Activated T-cell treated with anti-CD3 and anti-CD28 coated beads, Interleukin-2, amount 50 U/mL, for 48 hours (primary cell): Measurements from ENCODE around the gene SMC1A.
"Not testable (repeated sequence)": the region's sequence is repeated elsewhere in the genome, so short reads cannot be mapped to it uniquely, and the experiment has no call there.

Source experiments
- DNase-seq, 2 experiments: peaks; one replicate each; pipeline ENCODE4 v3.0.0-alpha.2; 2020

The SMC1A gene

DNA sequence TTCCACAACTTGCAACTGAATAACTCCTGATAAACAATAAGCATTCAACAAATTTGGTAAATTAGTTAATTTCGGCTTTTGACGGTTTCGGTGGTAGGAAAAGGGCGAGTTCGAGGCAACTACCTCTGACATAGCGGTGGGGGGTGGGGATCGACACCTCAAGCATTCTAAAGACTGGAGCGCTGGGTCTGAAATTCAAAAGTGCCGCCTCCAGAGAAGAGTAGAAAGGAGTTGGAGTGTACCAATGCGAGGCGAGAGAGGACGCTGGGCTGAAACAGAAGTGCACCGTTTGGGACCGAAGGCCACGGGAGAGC, 725 bp downstream of the SMC1A start:
- no peak for DNase-seq

DNA sequence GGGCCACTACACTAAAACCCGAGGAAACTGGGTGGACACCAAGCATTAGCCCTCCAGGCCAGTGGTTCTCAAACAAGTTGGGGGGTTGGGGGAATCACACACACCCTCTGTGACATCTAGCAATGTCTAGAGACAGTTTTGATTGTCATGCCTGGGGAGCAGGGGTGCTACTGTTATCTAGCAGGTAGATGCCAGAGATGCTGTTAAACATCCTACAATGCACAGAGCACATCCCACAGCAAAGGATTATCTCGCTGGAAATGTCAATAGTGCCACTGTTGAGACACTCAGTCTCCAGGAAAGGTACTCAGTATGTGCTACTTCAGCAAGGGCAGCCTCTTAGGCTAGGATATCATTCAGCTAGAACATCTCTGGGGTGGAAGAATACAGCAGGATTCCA, 1.3 kb downstream of the SMC1A start:
- no peak for DNase-seq

DNA sequence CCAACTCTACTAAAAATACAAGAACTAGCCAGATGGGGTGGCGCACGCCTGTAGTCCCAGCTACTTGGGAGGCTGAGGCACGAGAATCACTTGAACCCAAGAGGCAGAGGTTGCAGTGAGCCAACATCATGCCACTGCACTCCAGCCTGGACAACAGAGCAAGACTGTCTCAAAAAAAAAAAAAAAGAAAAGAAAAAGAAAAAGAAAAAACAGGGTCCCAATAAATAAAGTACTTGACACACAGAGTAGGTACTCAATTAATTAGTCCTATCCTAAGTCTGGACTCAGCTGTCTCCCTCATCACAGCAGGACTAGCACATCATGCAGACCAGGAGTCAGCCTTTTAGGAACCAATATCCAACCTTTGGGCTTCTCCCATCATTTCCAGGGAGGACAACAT, 2.1 kb downstream of the SMC1A start:
- not testable (repeated sequence) for DNase-seq

DNA sequence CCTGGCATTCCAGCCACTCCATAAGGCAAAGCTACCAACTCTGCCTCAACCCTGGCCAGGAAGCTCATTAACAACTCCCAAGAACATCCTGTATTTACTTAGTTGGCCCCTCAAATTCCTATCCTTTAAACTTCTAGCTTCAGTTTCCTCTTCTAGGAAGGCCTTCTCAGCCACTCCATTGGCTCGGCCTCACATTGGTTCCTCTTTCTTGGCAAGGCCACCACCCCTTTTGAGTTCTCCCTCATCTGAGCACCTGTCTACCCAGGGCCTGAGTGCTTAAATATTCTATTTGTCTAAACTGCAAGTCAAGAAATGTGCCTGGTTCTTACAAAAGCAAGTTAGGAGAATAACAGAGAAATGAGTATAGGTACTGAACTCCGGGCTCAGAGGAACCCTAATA, 10.0 kb downstream of the SMC1A start:
- DNase-seq = no peak

DNA sequence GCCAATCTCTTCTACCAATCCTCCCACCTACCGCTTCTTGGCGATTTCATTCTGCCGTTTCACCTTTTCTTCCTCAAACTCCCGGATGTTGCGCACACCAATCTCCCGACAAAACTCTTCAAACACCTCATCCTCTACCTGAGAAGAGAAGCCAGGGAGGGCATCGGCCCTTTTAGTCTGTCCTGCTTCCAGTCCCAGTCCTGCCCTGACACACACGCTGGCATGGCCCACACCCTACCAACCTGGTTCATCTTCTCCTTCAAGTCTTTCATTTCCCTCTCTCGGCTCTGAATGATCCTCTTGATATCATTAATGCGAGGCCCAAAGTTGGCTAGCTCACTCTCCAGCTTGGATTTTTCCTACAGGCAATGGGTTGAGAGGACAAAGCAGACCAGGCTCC, 18.9 kb downstream of the SMC1A start:
- no peak for DNase-seq

DNA sequence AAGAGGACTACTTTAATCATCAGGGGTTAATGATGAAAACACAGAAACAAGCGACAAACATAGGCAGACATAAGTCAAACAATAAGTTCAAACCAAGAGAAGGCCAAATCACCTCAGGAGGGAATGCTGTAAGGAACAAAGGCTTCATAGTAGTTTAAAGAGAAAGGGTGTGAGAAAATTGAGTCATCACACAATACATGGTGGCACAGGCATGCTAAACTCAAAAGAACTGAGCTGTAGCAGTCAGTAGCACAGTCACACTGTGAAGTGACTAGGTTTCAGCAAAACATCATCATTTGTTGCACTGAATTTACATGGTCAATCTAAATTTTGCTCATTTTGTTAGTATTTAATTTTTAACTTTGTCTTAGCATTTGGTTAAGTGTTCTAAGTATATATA, 24.2 kb downstream of the SMC1A start:
- DNase-seq = no peak

DNA sequence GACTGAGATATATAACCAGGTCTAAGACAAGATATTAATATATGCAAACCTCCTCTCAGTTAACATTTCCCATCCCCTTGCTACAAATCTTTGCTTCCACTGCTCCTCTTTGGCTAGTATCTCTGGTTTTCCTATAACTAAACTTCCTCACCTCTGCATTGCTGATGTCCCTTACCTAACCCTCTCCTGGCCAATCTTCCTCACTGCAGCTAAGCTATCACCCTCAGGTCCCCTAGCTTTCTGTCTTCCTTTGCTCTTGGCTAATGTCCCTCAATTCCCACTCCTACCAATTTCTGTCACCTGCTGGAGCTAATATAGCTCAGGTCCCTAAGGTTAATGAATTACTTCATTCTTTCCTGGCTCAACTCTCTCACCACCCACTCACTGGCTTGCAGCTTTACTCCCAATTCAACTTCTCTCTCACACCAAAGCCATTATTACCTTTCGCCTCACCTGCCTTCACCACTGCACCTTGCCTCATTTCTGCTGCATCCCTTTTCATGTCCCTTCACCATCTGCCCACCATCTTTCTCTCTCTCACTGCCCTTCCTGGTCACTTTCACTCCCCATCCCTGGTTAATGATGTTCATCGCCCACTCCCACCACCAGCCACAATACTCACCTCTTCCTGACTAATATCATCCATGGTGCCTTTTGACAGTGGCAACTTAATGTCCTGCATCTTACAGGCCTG, 26.7 kb downstream of the SMC1A start:
- no peak for DNase-seq

DNA sequence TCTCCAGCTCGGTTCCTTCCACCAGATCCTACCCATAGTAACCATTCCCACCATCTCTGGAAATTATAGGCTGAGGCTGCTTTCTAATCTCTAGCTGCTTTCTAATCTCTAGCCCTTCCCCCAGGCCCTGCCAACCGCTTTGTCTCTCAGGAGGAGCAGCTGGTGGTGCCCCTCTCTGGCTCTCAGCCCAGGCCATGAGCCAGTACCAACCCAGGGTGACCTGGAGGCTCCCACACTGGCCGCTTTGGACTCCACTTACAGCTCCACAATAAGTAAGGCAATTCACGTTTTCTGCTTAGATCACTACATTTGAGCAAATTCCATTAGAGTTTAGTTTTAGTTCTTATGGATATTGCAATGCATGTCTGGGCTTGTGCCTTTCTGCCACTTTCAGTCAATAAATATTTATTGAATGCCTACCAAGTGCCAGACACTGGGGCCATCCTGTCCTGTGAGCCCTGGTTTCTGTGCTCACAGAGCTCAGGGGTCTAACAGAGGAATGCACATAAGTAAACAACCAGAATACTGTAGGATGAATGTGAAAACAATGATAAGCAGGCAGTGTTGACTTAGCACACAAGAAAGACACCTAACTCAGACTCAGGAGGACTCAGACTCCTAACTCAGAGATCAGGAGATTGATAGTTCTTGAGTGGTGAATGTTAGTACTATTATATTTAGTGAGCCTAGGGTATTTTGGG, 38.9 kb downstream of the SMC1A start:
- no peak for DNase-seq

DNA sequence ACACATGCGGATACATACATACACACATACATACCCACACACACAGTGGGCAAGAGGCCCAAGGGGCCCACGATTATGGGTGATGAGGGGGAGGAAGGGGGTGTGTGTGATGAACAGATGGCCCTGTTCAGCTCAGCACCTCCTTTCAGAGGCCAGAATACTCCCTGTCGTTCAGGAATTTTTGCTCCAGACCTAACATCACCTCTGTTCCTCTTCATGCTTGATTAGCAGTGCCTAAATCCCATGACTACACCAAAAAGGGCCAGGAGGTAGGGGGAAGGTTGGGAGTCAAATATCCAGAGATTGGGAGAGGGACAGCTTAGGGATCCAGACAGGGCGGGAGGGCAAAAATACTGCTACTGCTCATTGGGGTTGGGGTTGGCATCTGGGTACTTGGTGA, 42.7 kb downstream of the SMC1A start:
- no peak for DNase-seq

DNA sequence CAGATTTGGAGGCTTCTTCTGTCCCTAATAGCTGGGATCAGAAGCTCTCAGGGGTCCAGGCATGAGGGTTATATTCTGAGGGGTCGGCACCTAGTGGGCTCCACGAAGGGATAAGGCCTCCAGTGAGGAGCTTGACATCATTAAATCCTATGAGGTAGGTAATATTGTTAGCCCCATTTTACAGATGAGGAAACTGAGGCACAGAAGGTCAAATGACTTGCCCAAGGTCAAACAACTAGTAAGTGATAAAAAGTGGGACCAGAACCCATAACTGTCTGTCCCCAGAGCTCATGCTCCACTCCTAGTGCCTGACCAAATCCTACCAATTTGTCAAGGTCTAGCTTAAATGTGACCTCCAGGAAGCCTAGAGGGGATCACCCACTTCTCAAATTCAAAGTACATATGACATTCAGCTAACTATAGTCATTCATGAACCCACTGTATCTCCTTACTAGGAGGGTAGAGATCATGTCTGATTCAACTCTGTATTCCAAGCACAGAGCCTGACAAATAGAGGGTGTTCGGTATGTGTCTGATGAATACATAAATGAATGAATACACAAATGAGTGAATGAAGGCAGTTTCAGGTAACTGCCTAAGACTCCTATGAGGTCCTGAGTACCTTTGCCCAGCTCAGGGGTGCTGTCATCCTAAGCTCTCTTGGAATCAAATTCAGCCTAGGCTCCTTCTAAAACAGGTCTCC, 43.3 kb downstream of the SMC1A start:
- no peak for DNase-seq

DNA sequence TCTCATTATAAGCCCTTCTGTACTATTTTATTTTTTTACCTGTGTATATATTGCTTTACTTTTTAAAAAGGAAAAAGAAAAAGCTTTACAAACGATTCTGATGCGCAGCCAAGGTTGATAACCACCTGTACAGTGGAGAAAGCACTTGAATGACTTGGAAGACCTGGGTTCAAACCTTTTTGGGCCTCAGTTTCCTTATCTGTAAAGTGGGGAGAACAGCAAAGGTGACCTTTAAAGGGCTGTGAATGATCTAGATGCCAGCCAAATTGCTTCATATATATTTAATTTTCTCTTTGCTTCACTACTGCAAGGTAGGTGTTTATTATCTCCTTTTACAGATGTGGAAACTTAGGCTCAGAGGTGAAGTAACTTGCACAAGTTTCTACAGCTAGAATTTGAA, 45.0 kb downstream of the SMC1A start:
- DNase-seq = no peak

DNA sequence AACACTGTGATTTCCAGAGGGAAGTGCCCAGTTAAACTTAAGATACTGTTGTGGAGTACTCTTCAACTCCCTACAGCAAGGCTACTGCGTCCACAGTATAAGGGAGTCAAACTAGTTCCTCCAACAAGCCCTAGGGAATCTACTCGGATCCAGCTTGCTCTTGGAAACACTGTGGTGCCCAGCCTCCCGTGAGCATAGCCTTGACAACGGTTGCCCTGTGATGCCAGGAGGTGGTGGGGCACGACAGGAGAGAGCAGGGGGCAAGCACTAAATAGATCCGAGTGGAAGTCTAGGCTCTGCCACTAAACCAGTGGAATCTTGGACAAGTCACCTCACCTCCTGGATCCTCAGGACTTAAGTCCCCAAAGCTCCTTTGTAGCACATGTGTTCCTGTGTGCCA, 45.6 kb downstream of the SMC1A start:
- DNase-seq = no peak

DNA sequence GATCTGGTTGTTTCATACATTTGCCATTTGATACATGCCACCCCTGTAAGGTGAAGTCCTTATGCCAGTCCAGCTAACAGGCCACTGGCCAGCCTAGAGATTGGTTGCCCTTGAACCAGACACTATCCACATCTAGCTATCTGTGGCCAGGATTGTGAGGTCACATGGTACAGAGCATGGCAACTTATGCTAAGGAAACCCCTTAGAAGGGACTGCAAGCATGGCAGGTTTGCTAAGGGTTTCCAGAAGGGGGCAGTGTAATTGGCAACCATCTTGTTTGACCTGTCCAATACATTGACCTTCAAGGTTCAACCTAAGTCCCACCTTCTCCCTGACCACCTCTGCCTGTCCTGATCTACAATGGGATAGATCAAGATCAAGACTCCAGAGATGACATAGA, 47.5 kb downstream of the SMC1A start:
- DNase-seq = no peak

DNA sequence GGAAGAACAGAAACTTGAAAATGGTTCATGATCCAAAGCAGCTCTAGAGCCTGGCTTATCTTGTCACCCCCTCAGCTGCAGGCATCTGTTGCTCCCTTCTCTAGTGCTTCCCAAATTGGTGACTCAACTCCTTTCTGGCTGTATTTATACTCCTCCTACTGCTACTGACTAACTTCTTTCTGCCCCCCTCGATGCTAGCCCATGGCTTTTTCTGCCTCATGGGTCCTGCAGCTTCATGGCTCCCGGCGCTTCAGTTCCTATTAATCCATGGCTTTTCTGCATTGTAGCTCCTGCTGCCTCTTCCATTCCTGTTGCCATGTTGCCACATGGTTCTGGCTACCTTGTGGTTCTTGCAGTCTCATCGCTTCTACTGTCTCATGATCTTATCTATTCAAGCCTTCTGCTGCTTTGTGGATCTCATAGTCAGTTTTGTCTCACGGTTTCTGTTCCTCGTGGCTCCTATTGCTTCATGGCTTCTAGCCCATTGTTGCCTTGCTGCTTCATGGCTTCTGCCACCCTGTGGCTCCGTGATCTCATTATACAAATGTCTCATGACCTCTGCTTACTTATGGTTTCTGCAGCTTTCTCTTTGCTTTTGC, 48.1 kb downstream of the SMC1A start:
- no peak for DNase-seq

DNA sequence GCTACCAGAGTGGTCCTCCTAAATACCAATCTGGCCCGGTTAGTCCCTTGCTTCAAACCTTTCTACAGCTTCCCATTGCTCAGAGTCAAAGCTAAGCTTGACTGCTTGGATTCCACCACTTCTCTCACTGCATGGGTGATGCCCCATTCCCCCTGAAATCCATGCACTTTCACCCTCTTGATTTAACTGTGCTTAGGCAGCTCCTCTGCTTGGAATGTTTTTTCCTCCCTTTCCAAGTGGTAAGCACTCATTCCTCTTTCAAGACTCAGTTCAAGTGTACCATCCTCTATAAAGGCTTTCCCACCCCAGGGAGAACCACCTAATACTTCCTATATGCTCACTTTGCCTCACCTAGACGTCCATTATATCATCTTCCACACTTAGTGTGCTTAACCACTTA, 49.1 kb downstream of the SMC1A start:
- DNase-seq = no peak

DNA sequence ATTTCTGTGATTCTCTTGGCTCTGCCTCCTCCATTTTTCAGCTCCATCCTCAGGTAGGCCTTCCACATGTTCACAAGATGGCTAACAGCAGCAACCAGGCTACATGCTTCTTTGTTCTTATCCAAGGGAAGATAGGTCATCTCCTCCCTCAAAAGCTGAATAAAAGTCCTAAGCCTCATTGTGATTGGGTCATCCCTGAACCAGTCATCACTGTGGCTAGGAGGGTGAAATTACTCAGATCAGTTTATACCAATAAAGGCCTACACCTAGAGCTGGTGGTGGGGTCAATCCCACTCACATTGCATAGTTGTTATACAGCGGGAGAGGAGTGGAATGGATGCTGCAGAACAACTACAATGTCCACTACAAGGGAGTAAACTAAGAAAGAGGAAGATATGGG, 56.0 kb downstream of the SMC1A start:
- DNase-seq = not testable (repeated sequence)

DNA sequence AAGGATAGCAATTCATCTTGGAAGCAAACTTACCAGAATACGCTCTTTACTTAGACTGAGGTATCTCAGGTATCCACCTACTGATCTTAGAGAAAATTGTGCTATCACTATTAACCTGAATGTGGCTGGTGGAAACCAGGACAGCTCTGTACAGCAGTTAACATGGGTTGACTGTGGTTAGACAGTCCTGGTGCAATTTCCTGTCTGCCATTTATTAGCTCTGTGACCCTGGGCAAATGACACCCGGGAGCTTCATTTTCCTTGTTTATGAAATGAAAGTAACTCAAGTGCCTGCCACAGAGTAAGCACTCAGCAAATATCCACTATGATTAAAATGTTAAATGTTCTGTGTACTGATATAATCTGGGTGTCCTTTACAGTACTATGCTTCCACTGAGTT, 60.0 kb downstream of the SMC1A start:
- no peak for DNase-seq

DNA sequence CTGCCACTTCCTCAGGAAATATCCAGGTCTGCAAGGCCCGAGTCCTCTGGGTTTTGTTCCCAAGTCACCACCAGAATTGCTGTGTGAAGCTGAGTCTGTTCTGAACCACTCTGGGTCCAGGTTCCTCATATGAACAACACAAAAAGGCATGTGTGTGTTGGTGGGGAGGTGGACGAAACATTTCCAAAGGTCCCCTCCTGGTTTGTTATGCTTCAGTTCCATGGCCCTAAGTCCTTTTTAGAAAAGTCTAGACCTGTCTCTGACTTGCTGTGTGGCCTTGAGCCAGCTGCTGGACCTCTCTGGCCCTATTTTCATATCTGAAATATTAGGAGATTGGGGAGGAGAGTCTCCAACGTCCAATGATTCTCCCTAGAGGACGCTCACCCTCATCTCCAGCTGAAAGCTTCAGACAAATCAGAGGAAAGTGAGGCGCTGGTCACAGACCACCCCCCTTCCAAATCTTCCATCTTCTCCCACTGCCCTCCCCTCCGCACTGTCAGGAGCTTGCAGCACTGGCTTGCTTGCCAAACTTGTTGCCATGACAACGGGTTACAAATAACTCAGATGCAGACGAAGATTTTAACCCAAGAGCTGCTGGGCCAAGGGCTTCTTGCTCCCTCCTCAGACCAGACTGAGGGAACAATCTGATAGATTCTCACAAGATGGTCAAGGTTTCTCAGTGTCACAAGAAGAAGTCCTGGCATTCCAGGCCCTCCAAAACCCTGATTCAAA, 64.5 kb downstream of the SMC1A start:
- no peak for DNase-seq

DNA sequence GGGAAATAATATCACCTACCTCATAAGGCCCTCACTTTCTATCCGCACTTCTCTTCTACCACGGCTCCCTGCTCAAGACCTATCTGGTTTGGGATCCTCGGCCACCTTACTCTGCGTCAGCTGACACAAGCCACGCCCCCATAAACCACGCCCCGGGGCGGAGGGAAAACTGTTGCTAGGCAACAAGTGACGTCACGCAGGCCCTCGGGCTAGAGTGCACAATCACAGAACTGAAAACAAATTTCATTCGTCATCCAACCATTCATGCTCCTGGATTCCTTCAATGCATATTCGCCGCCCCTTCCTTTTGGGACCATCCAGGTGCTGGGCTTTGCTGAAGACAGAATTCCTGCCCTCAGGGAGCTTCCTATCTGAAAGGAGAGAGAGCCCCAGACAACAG, 66.3 kb downstream of the SMC1A start:
- peak; percentile 59 to 62 for DNase-seq

DNA sequence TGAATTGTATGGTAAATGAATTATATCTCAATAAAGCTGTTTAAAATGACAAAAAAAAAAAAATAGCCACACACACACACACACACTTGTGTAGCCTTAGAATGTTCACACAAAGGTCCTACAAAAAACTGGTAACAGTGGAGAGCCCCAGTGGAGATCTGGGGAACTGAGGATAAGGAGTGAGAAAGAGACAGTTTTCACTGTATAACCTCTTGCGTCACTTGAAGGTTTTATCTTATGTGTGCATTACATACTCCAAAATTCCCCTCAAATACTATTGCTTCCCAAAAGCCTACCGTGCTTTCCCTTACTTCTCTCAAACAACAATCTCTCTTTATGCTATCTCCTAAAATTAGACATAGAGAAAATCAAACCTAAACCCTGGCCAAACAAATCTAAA, 67.8 kb downstream of the SMC1A start:
- DNase-seq = no peak

DNA sequence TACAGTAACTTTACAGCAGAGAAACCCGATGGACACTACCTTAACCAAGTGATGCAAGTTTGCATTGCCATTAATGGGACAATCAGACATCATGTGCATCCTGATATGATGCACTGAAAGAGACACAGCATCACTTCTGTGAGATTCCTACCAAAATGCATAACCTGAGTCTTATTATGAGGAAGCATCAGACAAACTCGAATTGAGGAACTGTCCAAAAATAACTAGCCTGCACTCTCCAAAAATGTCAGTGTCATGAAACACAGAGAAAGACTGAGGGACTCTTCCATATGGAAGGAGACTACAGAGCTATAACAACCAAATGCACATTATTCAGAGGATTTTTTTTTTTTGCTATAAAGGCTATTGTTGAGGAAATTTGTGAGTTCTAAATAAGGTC, 74.5 kb downstream of the SMC1A start:
- no peak for DNase-seq

DNA sequence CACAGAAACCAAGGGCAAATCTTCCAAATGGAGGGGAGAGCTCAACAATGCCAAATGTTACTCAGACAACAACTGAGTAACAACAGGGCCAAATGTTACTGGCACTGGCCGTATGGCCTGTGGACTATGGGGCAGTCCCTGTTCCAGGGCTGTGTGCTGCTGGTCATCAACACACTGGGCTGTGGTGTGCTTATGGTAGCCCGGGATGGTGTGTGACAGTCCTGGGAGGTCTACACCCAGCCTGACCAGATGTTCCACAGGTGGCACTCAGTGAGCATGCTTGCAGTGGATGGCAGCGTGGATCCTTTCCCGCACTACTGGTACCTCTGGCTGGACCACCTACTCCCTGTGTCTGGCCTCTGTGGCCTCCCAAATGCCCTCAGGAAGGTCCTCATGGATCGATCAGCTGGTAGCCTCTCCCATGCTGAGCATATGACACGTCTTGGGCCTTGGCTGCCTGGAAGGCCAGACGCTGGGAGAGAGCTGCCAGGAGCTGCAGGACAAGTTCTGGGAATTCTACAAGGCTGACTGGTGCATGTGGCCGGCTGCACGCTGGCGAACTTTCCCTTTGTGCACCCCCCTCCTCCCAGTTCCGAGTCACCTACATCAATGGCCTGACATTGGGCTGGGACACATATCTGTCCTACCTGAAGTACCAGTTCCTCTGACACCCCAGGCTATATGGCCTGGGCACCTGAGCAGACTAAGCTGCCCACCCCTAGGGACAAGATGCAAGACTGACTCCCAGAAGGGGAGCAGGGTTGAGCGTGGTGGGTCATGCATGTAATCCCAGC, 81.4 kb downstream of the SMC1A start:
- no peak for DNase-seq

DNA sequence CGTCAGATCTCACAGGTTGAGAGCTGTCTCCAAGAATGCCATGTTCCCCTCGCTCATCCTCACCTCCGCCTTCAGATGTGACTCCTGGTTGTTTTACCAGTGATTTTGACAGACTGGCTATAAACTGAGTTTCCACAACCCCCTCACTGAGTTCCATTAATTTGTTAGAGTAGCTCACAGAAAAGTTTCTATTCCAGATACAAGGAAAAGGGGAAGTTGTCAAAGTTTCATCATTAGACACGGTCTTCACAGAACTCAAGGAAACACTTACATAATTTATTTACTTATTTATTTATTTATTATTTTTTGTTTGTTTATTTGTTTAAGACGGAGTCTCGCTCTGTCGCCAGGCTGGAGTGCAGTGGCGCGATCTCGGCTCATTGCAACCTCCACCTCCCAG, 85.4 kb downstream of the SMC1A start:
- DNase-seq = no peak
